SK-N-SH (cell line): ENCODE results near the gene F11.

Experiments used
- CHD2 ChIP-seq: fragments of 150-350 bp; IDR thresholded peaks from 2 replicates; pipeline ENCODE4 v1.6.1; 2018; ENCODE audit warnings: low read length; ENCODE audit not compliant: partially characterized antibody
- ELF1 ChIP-seq: IDR thresholded peaks from 2 replicates; pipeline ENCODE4 v1.4.0; 2012
- POLR2AphosphoS5 ChIP-seq: IDR thresholded peaks from 2 replicates; pipeline ENCODE4 v1.6.1; 2012; ENCODE audit warnings: low read depth, low read length
- RFX5 ChIP-seq: IDR thresholded peaks from 2 replicates; pipeline ENCODE4 v1.6.1; 2012; ENCODE audit warnings: mild to moderate bottlenecking, improper control_type of control experiment, low read length
- SIN3A ChIP-seq: IDR thresholded peaks from 2 replicates; pipeline ENCODE4 v1.6.1; 2012; ENCODE audit warnings: low read depth, mild to moderate bottlenecking, low read length, moderate library complexity, borderline replicate concordance
- TCF12 ChIP-seq: IDR thresholded peaks from 2 replicates; pipeline ENCODE4 v1.4.0; 2012
- TEAD4 ChIP-seq: IDR thresholded peaks from 2 replicates; pipeline ENCODE4 v1.4.0; 2012; ENCODE audit warnings: mild to moderate bottlenecking, borderline replicate concordance; ENCODE audit not compliant: insufficient read depth
- TF ChIP-seq, protein P1 (sequence below): fragments of 200-600 bp; sonication (generic); IDR thresholded peaks from 2 replicates; pipeline ENCODE4 v1.6.1; 2017; ENCODE audit warnings: antibody characterized with exemption, mild to moderate bottlenecking, moderate library complexity
- TF ChIP-seq, protein P2 (sequence below): IDR thresholded peaks from 2 replicates; pipeline ENCODE4 v1.4.0; 2012; ENCODE audit warnings: low read depth, borderline replicate concordance
- TF ChIP-seq, protein P3 (sequence below): IDR thresholded peaks from 2 replicates; pipeline ENCODE4 v1.6.1; 2012; ENCODE audit warnings: mild to moderate bottlenecking, low read depth, low read length, moderate library complexity
- TF ChIP-seq, protein P4 (sequence below): fragments of 150-350 bp; IDR thresholded peaks from 2 replicates; pipeline ENCODE4 v1.6.1; 2017; ENCODE audit warnings: antibody characterized with exemption, low read length, low read depth, borderline replicate concordance

DNA sequence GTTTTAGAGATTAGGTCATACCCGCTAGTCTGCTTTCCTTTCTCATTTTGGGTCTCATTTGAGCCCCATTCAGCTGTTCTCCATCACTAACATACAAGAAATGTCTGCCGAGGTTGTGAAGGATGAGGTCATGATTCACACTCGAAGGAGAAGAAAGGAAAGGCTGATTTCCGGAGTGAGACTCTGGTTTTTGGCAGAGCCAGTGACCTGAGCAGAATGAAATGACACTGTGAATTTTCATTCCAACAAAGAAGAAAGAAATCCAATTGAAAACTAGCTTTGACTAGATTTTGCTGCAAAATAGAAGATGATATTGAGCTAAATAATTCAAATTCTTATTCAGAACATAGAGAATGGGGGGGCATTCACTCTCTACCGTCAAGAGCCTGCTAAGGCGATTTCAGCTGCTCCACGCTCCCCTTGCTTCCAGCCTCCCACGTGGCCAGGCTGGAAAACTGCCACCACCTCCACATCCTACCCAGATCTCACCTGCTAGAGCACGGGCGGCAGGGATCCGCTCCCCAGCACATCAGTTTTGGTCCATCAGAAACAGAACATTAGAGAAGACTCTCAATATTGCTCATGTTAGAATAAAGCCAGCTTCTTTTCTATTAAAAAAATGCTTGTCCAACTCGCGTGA, 39.0 kb downstream of the F11 start:
- TF ChIP-seq, protein P1, sequence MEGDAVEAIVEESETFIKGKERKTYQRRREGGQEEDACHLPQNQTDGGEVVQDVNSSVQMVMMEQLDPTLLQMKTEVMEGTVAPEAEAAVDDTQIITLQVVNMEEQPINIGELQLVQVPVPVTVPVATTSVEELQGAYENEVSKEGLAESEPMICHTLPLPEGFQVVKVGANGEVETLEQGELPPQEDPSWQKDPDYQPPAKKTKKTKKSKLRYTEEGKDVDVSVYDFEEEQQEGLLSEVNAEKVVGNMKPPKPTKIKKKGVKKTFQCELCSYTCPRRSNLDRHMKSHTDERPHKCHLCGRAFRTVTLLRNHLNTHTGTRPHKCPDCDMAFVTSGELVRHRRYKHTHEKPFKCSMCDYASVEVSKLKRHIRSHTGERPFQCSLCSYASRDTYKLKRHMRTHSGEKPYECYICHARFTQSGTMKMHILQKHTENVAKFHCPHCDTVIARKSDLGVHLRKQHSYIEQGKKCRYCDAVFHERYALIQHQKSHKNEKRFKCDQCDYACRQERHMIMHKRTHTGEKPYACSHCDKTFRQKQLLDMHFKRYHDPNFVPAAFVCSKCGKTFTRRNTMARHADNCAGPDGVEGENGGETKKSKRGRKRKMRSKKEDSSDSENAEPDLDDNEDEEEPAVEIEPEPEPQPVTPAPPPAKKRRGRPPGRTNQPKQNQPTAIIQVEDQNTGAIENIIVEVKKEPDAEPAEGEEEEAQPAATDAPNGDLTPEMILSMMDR: no peak
- TF ChIP-seq ELF1 (no peak), CHD2 (no peak), POLR2AphosphoS5 (no peak), RFX5 (no peak), TCF12 (no peak), SIN3A (no peak), TEAD4 (no peak)
- TF ChIP-seq, protein P2, sequence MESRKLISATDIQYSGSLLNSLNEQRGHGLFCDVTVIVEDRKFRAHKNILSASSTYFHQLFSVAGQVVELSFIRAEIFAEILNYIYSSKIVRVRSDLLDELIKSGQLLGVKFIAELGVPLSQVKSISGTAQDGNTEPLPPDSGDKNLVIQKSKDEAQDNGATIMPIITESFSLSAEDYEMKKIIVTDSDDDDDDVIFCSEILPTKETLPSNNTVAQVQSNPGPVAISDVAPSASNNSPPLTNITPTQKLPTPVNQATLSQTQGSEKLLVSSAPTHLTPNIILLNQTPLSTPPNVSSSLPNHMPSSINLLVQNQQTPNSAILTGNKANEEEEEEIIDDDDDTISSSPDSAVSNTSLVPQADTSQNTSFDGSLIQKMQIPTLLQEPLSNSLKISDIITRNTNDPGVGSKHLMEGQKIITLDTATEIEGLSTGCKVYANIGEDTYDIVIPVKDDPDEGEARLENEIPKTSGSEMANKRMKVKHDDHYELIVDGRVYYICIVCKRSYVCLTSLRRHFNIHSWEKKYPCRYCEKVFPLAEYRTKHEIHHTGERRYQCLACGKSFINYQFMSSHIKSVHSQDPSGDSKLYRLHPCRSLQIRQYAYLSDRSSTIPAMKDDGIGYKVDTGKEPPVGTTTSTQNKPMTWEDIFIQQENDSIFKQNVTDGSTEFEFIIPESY: no peak
- TF ChIP-seq, protein P3, sequence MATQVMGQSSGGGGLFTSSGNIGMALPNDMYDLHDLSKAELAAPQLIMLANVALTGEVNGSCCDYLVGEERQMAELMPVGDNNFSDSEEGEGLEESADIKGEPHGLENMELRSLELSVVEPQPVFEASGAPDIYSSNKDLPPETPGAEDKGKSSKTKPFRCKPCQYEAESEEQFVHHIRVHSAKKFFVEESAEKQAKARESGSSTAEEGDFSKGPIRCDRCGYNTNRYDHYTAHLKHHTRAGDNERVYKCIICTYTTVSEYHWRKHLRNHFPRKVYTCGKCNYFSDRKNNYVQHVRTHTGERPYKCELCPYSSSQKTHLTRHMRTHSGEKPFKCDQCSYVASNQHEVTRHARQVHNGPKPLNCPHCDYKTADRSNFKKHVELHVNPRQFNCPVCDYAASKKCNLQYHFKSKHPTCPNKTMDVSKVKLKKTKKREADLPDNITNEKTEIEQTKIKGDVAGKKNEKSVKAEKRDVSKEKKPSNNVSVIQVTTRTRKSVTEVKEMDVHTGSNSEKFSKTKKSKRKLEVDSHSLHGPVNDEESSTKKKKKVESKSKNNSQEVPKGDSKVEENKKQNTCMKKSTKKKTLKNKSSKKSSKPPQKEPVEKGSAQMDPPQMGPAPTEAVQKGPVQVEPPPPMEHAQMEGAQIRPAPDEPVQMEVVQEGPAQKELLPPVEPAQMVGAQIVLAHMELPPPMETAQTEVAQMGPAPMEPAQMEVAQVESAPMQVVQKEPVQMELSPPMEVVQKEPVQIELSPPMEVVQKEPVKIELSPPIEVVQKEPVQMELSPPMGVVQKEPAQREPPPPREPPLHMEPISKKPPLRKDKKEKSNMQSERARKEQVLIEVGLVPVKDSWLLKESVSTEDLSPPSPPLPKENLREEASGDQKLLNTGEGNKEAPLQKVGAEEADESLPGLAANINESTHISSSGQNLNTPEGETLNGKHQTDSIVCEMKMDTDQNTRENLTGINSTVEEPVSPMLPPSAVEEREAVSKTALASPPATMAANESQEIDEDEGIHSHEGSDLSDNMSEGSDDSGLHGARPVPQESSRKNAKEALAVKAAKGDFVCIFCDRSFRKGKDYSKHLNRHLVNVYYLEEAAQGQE: no peak
- TF ChIP-seq, protein P4, sequence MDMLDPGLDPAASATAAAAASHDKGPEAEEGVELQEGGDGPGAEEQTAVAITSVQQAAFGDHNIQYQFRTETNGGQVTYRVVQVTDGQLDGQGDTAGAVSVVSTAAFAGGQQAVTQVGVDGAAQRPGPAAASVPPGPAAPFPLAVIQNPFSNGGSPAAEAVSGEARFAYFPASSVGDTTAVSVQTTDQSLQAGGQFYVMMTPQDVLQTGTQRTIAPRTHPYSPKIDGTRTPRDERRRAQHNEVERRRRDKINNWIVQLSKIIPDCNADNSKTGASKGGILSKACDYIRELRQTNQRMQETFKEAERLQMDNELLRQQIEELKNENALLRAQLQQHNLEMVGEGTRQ: no peak
